ENCODE data around the gene MTNR1A.

MTNR1A gene

GRCh38 chr4:186557486-186557885, 2.1 kb upstream of the MTNR1A start:
- H3K4me3 ChIP-seq (ENCODE audit: low read depth, low read length) = no peak overlapping the region
- H3K4me1 ChIP-seq = no peaks in the 10 kb centered on the region
- no peaks in the 10 kb centered on the region for H3K36me3 ChIP-seq
- H3K27me3 ChIP-seq = peaks cover 9% of the 10 kb centered on the region; the same call in 1 of the 2 replicates
- no peaks in the 10 kb centered on the region for H3K9me3 ChIP-seq
- TF ChIP-seq CTCF (IDR thresholded peaks at IDR 0.05; ENCODE audit: low read depth, low read length) = no peak
- DNase-seq = no peak

- DNase-seq = no peak
- H3K4me1 ChIP-seq = no peaks in the 10 kb centered on the region
- H3K9me3 ChIP-seq = no peaks in the 10 kb centered on the region
- peaks cover 9% of the 10 kb centered on the region; the same call in 1 of the 2 replicates for H3K27me3 ChIP-seq
- no peak for TF ChIP-seq CTCF (IDR thresholded peaks at IDR 0.05; ENCODE audit: low read depth, low read length)
- no peaks in the 10 kb centered on the region for H3K36me3 ChIP-seq
- H3K4me3 ChIP-seq (ENCODE audit: low read depth, low read length) = no peak overlapping the region
Measured at GRCh38 chr4:186557061-186557460, 1.7 kb upstream of the MTNR1A start.

GRCh38 chr4:186554539-186554913, 841 bp downstream of the MTNR1A start:
- H3K4me1 ChIP-seq = no peaks in the 10 kb centered on the region
- TF ChIP-seq CTCF (IDR thresholded peaks at IDR 0.05; ENCODE audit: low read depth, low read length) = no peak
- H3K36me3 ChIP-seq = no peaks in the 10 kb centered on the region
- H3K4me3 ChIP-seq (ENCODE audit: low read depth, low read length) = no peak overlapping the region
- no peak for DNase-seq
- no peaks in the 10 kb centered on the region for H3K9me3 ChIP-seq
- peaks cover 9% of the 10 kb centered on the region; the same call in 1 of the 2 replicates for H3K27me3 ChIP-seq

GRCh38 chr4:186553717-186554116, 1.6 kb downstream of the MTNR1A start:
- Histone ChIP-seq H3K27me3 (peaks cover 9% of the 10 kb centered on the region; the same call in 1 of the 2 replicates), H3K9me3 (no peaks in the 10 kb centered on the region), H3K4me3 (ENCODE audit: low read depth, low read length) (no peak overlapping the region), H3K4me1 (no peaks in the 10 kb centered on the region), H3K36me3 (no peaks in the 10 kb centered on the region)
- no peak for TF ChIP-seq CTCF (IDR thresholded peaks at IDR 0.05; ENCODE audit: low read depth, low read length)
- DNase-seq = no peak

- Histone ChIP-seq H3K4me1 (no peaks in the 10 kb centered on the region), H3K36me3 (no peaks in the 10 kb centered on the region), H3K9me3 (no peaks in the 10 kb centered on the region), H3K27me3 (peaks cover 9% of the 10 kb centered on the region; the same call in 1 of the 2 replicates), H3K4me3 (ENCODE audit: low read depth, low read length) (no peak overlapping the region)
- no peak for TF ChIP-seq CTCF (IDR thresholded peaks at IDR 0.05; ENCODE audit: low read depth, low read length)
- no peak for DNase-seq
Measured at GRCh38 chr4:186551849-186552248, 3.5 kb downstream of the MTNR1A start.

GRCh38 chr4:186545436-186545835, 9.9 kb downstream of the MTNR1A start:
- Histone ChIP-seq H3K9me3 (no peaks in the 10 kb centered on the region), H3K36me3 (no peaks in the 10 kb centered on the region)
- no peak for TF ChIP-seq CTCF (IDR thresholded peaks at IDR 0.05; ENCODE audit: low read depth, low read length)

More at GRCh38 chr4:186545436-186545835, 9.9 kb downstream of the MTNR1A start:
- Histone ChIP-seq H3K27me3 (no peaks in the 10 kb centered on the region), H3K4me3 (ENCODE audit: low read depth, low read length) (no peak overlapping the region), H3K4me1 (no peaks in the 10 kb centered on the region)
- no peak for DNase-seq

Measured in BE2C (cell line).